ENCODE measurements around the gene CYP2U1. TPM values are rescaled to one million over a fixed set of nuclear protein-coding genes. Genes with fewer than 3 reads are reported as not detected.

CYP2U1 gene
- total and polyA plus RNA-seq, 2 of the 8 experiments (the other 6 are each of a cell fraction or from before 2014, with no cell fraction given): 3.1 to 5.0 TPM

DNA sequence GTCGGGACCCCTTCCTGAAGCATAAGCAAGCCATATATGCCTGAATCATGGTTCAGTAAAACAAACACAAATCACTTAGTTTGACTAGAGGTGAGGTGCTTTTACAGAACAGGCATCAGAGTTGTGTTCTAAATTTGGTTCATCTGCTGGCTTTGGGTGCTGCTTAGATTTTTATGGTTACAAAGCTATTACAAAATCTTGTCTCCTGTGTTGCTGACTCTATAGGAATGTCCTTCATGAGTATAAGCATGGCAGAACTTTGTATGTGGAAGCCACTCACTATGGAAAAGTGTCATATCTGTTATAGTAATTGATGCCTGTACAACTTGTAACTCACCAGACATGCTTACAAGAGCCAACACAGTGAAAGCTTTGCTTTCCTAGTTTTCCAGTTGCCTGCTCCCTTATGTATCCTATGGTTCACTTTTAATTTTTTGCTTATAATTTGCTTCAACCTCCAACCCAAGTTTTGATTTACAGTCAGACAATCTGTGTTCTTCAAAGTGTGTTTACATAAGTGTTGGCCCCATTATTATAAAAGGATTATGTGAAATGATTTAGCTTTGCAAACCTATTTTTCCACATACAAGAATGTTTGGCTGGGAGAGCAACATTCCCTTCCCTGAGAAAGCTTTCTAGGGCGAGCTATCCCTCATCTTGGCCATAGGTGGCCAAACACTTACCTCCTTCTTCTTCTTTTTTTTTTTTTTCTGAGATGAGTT lies 30.0 kb upstream of the CYP2U1 start:
- no peak overlapping the region for H3K4me2 ChIP-seq (ENCODE audit: insufficient read depth in 1 of 2, low read depth in 2 of 2, low read length in 2 of 2)
- ChIA-PET CTCF (ENCODE audit: partially characterized antibody) (interaction anchor here (0.6 to 1.8 kb wide), 9 partner anchors 8 to 1810 kb away, joined by 3 to 7 read pairs (median 3); no protein-coding TSS in a partner anchor), POLR2A (ENCODE audit: partially characterized antibody) (no interaction called here)
- H3K27ac ChIP-seq (ENCODE audit: low read depth, low read length): no peak overlapping the region
- H2BK120ac ChIP-seq (replicated peaks; ENCODE audit: low read depth, low read length): no peak overlapping the region
- H3K79me1 ChIP-seq (ENCODE audit: low read depth, low read length): no peaks in the 10 kb centered on the region
- H3K36me3 ChIP-seq (ENCODE audit: control insufficient read depth in 2 of 4, insufficient read depth in 4 of 4, low read length in 3 of 4): no peaks in the 10 kb centered on the region; a peak in 2 of 8 replicates
- no peak overlapping the region for H2BK15ac ChIP-seq (ENCODE audit: low read length)
- TF ChIP-seq, protein P1, sequence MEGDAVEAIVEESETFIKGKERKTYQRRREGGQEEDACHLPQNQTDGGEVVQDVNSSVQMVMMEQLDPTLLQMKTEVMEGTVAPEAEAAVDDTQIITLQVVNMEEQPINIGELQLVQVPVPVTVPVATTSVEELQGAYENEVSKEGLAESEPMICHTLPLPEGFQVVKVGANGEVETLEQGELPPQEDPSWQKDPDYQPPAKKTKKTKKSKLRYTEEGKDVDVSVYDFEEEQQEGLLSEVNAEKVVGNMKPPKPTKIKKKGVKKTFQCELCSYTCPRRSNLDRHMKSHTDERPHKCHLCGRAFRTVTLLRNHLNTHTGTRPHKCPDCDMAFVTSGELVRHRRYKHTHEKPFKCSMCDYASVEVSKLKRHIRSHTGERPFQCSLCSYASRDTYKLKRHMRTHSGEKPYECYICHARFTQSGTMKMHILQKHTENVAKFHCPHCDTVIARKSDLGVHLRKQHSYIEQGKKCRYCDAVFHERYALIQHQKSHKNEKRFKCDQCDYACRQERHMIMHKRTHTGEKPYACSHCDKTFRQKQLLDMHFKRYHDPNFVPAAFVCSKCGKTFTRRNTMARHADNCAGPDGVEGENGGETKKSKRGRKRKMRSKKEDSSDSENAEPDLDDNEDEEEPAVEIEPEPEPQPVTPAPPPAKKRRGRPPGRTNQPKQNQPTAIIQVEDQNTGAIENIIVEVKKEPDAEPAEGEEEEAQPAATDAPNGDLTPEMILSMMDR (IDR thresholded peaks at IDR 0.05; ENCODE audit: control extremely low read depth in 1 of 3, insufficient read depth in 1 of 3, low read depth in 1 of 3, low read length in 3 of 3): peak in 1 of 3 experiments; percentile 6; a peak in 1 of 4 replicates
- no peak for TF ChIP-seq RXRA (IDR thresholded peaks at IDR 0.05; ENCODE audit: insufficient read depth, low read depth, low read length)
- TF ChIP-seq YY1 (IDR thresholded peaks at IDR 0.05; ENCODE audit: low read depth, low read length): no peak
- TF ChIP-seq KDM1A (IDR thresholded peaks at IDR 0.05; ENCODE audit: borderline replicate concordance, low read length): no peak
- no peak overlapping the region for H3K14ac ChIP-seq (ENCODE audit: insufficient read length)
- no peak overlapping the region for H3K23ac ChIP-seq (ENCODE audit: insufficient read length)
- no peak overlapping the region for H4K91ac ChIP-seq (replicated peaks; ENCODE audit: insufficient read length, low read length)
- H2BK5ac ChIP-seq (ENCODE audit: low read depth, low read length): no peak overlapping the region
- H4K5ac ChIP-seq (ENCODE audit: insufficient read length, low read depth, low read length): no peak overlapping the region
- H4K8ac ChIP-seq (ENCODE audit: extremely low read depth, insufficient read depth, low read length): no peak overlapping the region
- no peaks in the 10 kb centered on the region for H4K20me1 ChIP-seq (replicated peaks in 1 of 2; ENCODE audit: control insufficient read depth in 1 of 2, insufficient read depth in 2 of 2, low read length in 2 of 2)
- no peak overlapping the region for H3K56ac ChIP-seq (replicated peaks; ENCODE audit: insufficient read length, low read depth, low read length)
- 90% methylated on average over 2 of the region's 2 CpGs; no CpG with 5 or more reads in 1 of the 2 experiments for WGBS, 2 experiments (ENCODE audit: extremely low coverage in 1 of 2, insufficient coverage in 1 of 2, insufficient read length in 1 of 2, insufficient replicate concordance in 2 of 2, low coverage in 1 of 2, low lambda C conversion rate in 2 of 2, missing lambda C conversion rate in 1 of 2)
- H3K79me2 ChIP-seq (ENCODE audit: control insufficient read depth in 1 of 2, insufficient read depth in 2 of 2, low read length in 2 of 2): no peaks in the 10 kb centered on the region
- no peak overlapping the region for H2BK12ac ChIP-seq (ENCODE audit: low read depth, low read length)
- H3K4me1 ChIP-seq (replicated peaks in 1 of 4; ENCODE audit: control insufficient read depth in 3 of 4, insufficient read depth in 4 of 4, low read length in 3 of 4): peaks cover 0 to 8% (median 0%) of the 10 kb centered on the region in 4 experiments; a peak in 1 of 7 replicates
- no peak overlapping the region for H3K4ac ChIP-seq (replicated peaks; ENCODE audit: insufficient read length, low read depth, low read length)
- no peaks in the 10 kb centered on the region for H3K23me2 ChIP-seq (ENCODE audit: low read depth, low read length)
- H2BK20ac ChIP-seq (ENCODE audit: low read length): no peak overlapping the region
- H3K27me3 ChIP-seq (replicated peaks in 1 of 4; ENCODE audit: control insufficient read depth in 3 of 4, extremely low read depth in 1 of 4, insufficient read depth in 3 of 4, low read length in 3 of 4): no peaks in the 10 kb centered on the region
- no peak overlapping the region for H2AK5ac ChIP-seq (ENCODE audit: low read depth, low read length)
- H3K9me3 ChIP-seq (ENCODE audit: insufficient read depth in 2 of 2, low read depth in 1 of 2, low read length in 1 of 2): 0 out of 4 replicates have a peak, but pooled peaks cover 0 to 4% of the 10 kb centered on the region in 2 experiments
- DNase-seq (ENCODE audit: low read depth in 1 of 2, low spot score in 2 of 2) (no peak), FAIRE-seq (no peak)
- H3K4me3 ChIP-seq (ENCODE audit: extremely low read depth in 1 of 4, insufficient read depth in 2 of 4, low read depth in 3 of 4, low read length in 4 of 4): no peak overlapping the region
- H3K9ac ChIP-seq (replicated peaks in 1 of 4; ENCODE audit: extremely low read depth in 1 of 4, low read depth in 3 of 4, low read length in 3 of 4): no peak overlapping the region
- H2AFZ ChIP-seq (ENCODE audit: low read length): no peak overlapping the region
- H3K18ac ChIP-seq (ENCODE audit: extremely low read depth, low read length): no peak overlapping the region

Data from H1 (cell line).